Measurements from ENCODE around the gene SLC25A48.
A peak's percentile ranks its signal among the peaks of the same experiment; 100 is the strongest.

The SLC25A48 gene

DNA sequence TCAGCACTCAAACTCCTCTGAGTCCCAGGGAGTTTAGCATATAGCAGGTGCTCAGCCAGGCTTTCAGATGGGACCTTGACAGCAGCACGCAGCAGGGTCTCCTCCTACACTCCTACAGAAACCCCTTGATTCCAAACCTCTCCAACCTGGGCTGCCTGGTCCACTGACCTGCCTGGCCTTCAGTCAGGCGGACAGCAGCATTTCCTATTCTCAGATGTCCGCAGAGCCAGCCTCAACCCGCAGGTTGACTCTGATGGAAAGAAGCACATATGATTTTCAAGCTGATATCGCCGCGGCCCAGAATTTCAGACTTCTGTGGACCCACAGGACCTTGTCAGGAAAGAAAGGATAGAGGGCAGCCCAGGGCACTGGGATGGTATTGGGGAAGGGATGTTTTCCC lies 5.3 kb upstream of the SLC25A48 start:
- no peak for TF ChIP-seq EZH2phosphoT487 (IDR thresholded peaks at IDR 0.05; ENCODE audit: borderline replicate concordance, low read length)
- TF ChIP-seq, protein P1, sequence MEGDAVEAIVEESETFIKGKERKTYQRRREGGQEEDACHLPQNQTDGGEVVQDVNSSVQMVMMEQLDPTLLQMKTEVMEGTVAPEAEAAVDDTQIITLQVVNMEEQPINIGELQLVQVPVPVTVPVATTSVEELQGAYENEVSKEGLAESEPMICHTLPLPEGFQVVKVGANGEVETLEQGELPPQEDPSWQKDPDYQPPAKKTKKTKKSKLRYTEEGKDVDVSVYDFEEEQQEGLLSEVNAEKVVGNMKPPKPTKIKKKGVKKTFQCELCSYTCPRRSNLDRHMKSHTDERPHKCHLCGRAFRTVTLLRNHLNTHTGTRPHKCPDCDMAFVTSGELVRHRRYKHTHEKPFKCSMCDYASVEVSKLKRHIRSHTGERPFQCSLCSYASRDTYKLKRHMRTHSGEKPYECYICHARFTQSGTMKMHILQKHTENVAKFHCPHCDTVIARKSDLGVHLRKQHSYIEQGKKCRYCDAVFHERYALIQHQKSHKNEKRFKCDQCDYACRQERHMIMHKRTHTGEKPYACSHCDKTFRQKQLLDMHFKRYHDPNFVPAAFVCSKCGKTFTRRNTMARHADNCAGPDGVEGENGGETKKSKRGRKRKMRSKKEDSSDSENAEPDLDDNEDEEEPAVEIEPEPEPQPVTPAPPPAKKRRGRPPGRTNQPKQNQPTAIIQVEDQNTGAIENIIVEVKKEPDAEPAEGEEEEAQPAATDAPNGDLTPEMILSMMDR (IDR thresholded peaks at IDR 0.05; ENCODE audit: low read depth, low read length, poor library complexity, severe bottlenecking), result no peak
- Histone ChIP-seq H3K9me3 (ENCODE audit: control insufficient read depth, insufficient read depth, low read length) (no peaks in the 10 kb centered on the region), H3K9me2 (replicated peaks; ENCODE audit: control insufficient read depth, low read length) (no peaks in the 10 kb centered on the region)

DNA sequence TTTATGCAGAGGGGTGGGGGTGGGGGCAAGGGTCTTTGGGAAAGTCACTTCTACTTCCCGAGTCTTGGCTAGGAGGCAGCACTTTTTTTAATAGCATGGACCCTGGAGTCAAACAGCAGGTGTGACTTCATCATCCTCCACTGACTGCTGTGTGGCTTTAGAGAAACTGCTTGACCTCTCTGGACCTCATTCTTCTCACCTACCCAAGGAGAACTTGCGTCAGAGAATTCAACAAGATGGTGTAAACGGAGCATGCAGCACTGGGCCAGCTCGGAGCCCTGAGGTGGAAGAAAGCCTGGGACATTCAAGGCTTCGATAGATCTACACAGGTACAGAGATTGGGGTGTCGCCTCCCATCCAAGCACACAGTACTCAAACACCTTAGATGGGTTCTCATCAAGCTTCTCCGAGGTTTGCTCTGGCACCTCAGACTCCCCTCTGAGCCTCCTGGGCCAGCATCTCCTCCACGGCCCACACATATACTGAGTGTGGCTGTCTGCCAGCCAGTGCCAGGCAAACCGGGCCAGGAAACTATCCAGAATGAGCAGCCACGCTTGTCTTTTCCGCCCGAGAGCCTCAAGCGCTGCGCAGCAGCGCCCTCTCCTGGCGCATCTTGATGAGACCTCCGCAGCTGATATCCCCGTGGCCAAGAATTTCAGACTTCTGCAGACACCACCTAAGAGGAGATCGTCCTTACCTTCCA lies 4.6 kb upstream of the SLC25A48 start:
- Histone ChIP-seq H3K79me2 (ENCODE audit: control insufficient read depth, low read length) (no peaks in the 10 kb centered on the region), H3K4me1 (ENCODE audit: control insufficient read depth, low read length) (no peaks in the 10 kb centered on the region), H3F3A (ENCODE audit: control insufficient read depth, insufficient read depth) (no peaks in the 10 kb centered on the region), H3K36me3 (ENCODE audit: control insufficient read depth, low read length) (no peaks in the 10 kb centered on the region), H3K9me2 (replicated peaks; ENCODE audit: control insufficient read depth, low read length) (no peaks in the 10 kb centered on the region), H3K27ac (ENCODE audit: low read depth, low read length) (no peak overlapping the region), H4K20me1 (ENCODE audit: control insufficient read depth, insufficient read depth, low read depth, low read length) (no peaks in the 10 kb centered on the region), H3K27me3 (ENCODE audit: control insufficient read depth, low read length) (no peaks in the 10 kb centered on the region), H3K4me3 (ENCODE audit: low read length) (no peak overlapping the region), H3K4me2 (ENCODE audit: low read length) (no peak overlapping the region), H3K9me3 (ENCODE audit: control insufficient read depth, insufficient read depth, low read length) (no peaks in the 10 kb centered on the region)
- TF ChIP-seq, protein P1 (IDR thresholded peaks at IDR 0.05; ENCODE audit: low read depth, low read length, poor library complexity, severe bottlenecking), result peak; percentile 92
- no peak for TF ChIP-seq EZH2phosphoT487 (IDR thresholded peaks at IDR 0.05; ENCODE audit: borderline replicate concordance, low read length)

More for the DNA sequence above, 5.3 kb upstream of the SLC25A48 start:
- no peaks in the 10 kb centered on the region for H4K20me1 ChIP-seq (ENCODE audit: control insufficient read depth, insufficient read depth, low read depth, low read length)
- no peak overlapping the region for H3K27ac ChIP-seq (ENCODE audit: low read depth, low read length)
- no peaks in the 10 kb centered on the region for H3K79me2 ChIP-seq (ENCODE audit: control insufficient read depth, low read length)
- no peaks in the 10 kb centered on the region for H3K27me3 ChIP-seq (ENCODE audit: control insufficient read depth, low read length)
- H3F3A ChIP-seq (ENCODE audit: control insufficient read depth, insufficient read depth), result no peaks in the 10 kb centered on the region
- no peak overlapping the region for H3K4me2 ChIP-seq (ENCODE audit: low read length)
- H3K4me1 ChIP-seq (ENCODE audit: control insufficient read depth, low read length), result no peaks in the 10 kb centered on the region
- no peak overlapping the region for H3K4me3 ChIP-seq (ENCODE audit: low read length)
- no peaks in the 10 kb centered on the region for H3K36me3 ChIP-seq (ENCODE audit: control insufficient read depth, low read length)

DNA sequence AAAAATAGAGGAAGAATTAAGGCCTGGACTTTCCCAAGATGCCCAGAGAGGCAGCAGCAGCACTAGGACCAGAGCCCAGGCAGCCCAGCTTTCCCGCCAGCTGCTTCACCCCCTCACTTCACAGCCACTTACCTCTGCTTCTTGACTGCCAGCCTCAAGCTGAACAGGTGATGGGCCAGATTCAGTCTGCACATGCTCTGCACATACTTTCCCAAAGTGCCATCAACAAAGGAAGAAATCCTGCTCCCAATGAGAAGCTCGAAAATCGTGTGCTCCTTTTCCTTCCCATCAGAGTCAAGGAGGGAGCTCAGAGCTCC lies 4.1 kb upstream of the SLC25A48 start:
- H3K27me3 ChIP-seq (ENCODE audit: control insufficient read depth, low read length), result no peaks in the 10 kb centered on the region

More for the DNA sequence above, 4.1 kb upstream of the SLC25A48 start:
- Histone ChIP-seq H3K9me2 (replicated peaks; ENCODE audit: control insufficient read depth, low read length) (no peaks in the 10 kb centered on the region), H3F3A (ENCODE audit: control insufficient read depth, insufficient read depth) (no peaks in the 10 kb centered on the region), H4K20me1 (ENCODE audit: control insufficient read depth, insufficient read depth, low read depth, low read length) (no peaks in the 10 kb centered on the region), H3K4me1 (ENCODE audit: control insufficient read depth, low read length) (no peaks in the 10 kb centered on the region), H3K79me2 (ENCODE audit: control insufficient read depth, low read length) (no peaks in the 10 kb centered on the region), H3K27ac (ENCODE audit: low read depth, low read length) (no peak overlapping the region), H3K9me3 (ENCODE audit: control insufficient read depth, insufficient read depth, low read length) (no peaks in the 10 kb centered on the region), H3K36me3 (ENCODE audit: control insufficient read depth, low read length) (no peaks in the 10 kb centered on the region), H3K4me3 (ENCODE audit: low read length) (no peak overlapping the region), H3K4me2 (ENCODE audit: low read length) (no peak overlapping the region)
- no peak for TF ChIP-seq EZH2phosphoT487 (IDR thresholded peaks at IDR 0.05; ENCODE audit: borderline replicate concordance, low read length)
- TF ChIP-seq, protein P1 (IDR thresholded peaks at IDR 0.05; ENCODE audit: low read depth, low read length, poor library complexity, severe bottlenecking), result peak; percentile 39

All from DOHH2 (cell line).